K562 (cell line): ENCODE measurements around the gene SGPP1. TPM values are rescaled to one million over a fixed set of nuclear protein-coding genes. Genes with fewer than 3 reads are reported as not detected.

ENCODE experiments used
- BDP1 ChIP-seq: IDR thresholded peaks from 3 replicates; pipeline ENCODE4 v1.6.1; 2011; ENCODE audit not compliant: insufficient read length, insufficient read depth
- CEBPB ChIP-seq: fragments of 450-650 bp; IDR thresholded peaks from 2 replicates; pipeline ENCODE4 v1.6.1; 2016; ENCODE audit warnings: missing genetic modification characterization, missing compliant biosample characterization
- E2F4 ChIP-seq: sonication (generic); formaldehyde crosslinking; IDR thresholded peaks from 2 replicates; pipeline ENCODE4 v1.8.0; 2022; ENCODE audit warnings: mild to moderate bottlenecking, low read depth, missing genetic modification reagents
- E2F6 ChIP-seq, 2 experiments: IDR thresholded peaks; 2 replicates each; pipeline ENCODE4 v1.6.1; 2011; ENCODE audit warnings: borderline replicate concordance in 1 of 2, control low read depth in 1 of 2, low read depth in 1 of 2, low read length in 1 of 2, mild to moderate bottlenecking in 1 of 2, mixed read lengths in 1 of 2, moderate library complexity in 1 of 2; ENCODE audit not compliant: insufficient read depth in 1 of 2, insufficient read length in 1 of 2, poor library complexity in 1 of 2, severe bottlenecking in 1 of 2; ENCODE audit errors: extremely low read depth in 1 of 2
- ETS2 ChIP-seq: IDR thresholded peaks from 2 replicates; pipeline ENCODE4 v1.6.1; 2016; ENCODE audit warnings: borderline replicate concordance, missing genetic modification characterization, mild to moderate bottlenecking, moderate library complexity, missing compliant biosample characterization; ENCODE audit not compliant: poor library complexity, severe bottlenecking
- FOS ChIP-seq: IDR thresholded peaks from 3 replicates; pipeline ENCODE4 v1.6.1; 2011; ENCODE audit not compliant: insufficient read length; ENCODE audit errors: extremely low read depth
- FOXA1 ChIP-seq: fragments of 450-650 bp; IDR thresholded peaks from 2 replicates; pipeline ENCODE4 v1.6.1; 2016; ENCODE audit warnings: mild to moderate bottlenecking, borderline replicate concordance
- PHB ChIP-seq: fragments of 250-450 bp; sonication (Bioruptor Pico); IDR thresholded peaks from 2 replicates; pipeline ENCODE4 v1.5.0; 2021
- PHF8 ChIP-seq: fragments of 200-600 bp; sonication (generic); IDR thresholded peaks from 2 replicates; pipeline ENCODE4 v1.6.1; 2012; ENCODE audit warnings: mixed run types, mild to moderate bottlenecking, inconsistent platforms, low read length, moderate library complexity, borderline replicate concordance
- POLR2G ChIP-seq: fragments of 200-400 bp; formaldehyde crosslinking; IDR thresholded peaks from 2 replicates; pipeline ENCODE4 v1.6.1; 2017; ENCODE audit warnings: low read depth, mild to moderate bottlenecking, antibody characterized with exemption, low read length, moderate library complexity
- POLR2H ChIP-seq: IDR thresholded peaks from 2 replicates; pipeline ENCODE4 v1.6.1; 2016; ENCODE audit warnings: missing genetic modification characterization, low read depth, mild to moderate bottlenecking, control low read depth, missing compliant biosample characterization, moderate library complexity
- SFPQ ChIP-seq: fragments of 200-400 bp; formaldehyde crosslinking; IDR thresholded peaks from 2 replicates; pipeline ENCODE4 v1.6.1; 2017; ENCODE audit warnings: mild to moderate bottlenecking, low read depth, low read length, moderate library complexity
- SIN3B ChIP-seq: fragments of 450-650 bp; IDR thresholded peaks from 2 replicates; pipeline ENCODE4 v1.6.1; 2017; ENCODE audit warnings: low read depth, mild to moderate bottlenecking, moderate library complexity
- SRSF7 ChIP-seq: fragments of 200-400 bp; formaldehyde crosslinking; optimal IDR thresholded peaks from 2 replicates; pipeline ENCODE3; 2017; ENCODE audit warnings: mild to moderate bottlenecking, low read depth, low read length
- TAF15 ChIP-seq: fragments of 200-400 bp; formaldehyde crosslinking; IDR thresholded peaks from 2 replicates; pipeline ENCODE4 v1.6.1; 2017; ENCODE audit warnings: mild to moderate bottlenecking, low read depth, low read length, moderate library complexity
- TBP ChIP-seq: optimal IDR thresholded peaks from 2 replicates; pipeline ENCODE3; 2011; ENCODE audit warnings: low read depth, low read length, improper control_type of control experiment
- ZBTB11 ChIP-seq, 3 experiments: fragments of 200-800 bp in 1 of 3; fragments of 250-450 bp in 1 of 3; fragments of 450-650 bp in 1 of 3; sonication (Bioruptor Pico) in 1 of 3; sonication (Bioruptor generic) in 1 of 3; formaldehyde crosslinking in 1 of 3; IDR thresholded peaks; 2 replicates each; pipeline versions ENCODE4 v1.6.1 to v1.8.0; 2016 to 2022; ENCODE audit warnings: mild to moderate bottlenecking in 2 of 3, missing genetic modification characterization in 2 of 3, missing compliant biosample characterization in 1 of 3, moderate library complexity in 1 of 3
- polyA plus RNA-seq, 8 experiments: library from polyadenylated mRNA; depleted of rRNA in 4 of 8; stranded (reverse) in 5 of 8; unstranded in 3 of 8; fragments of >200 nt; fragmentation: Nextera tagmentation in 2 of 8; fragmentation: Illumina TruSeq in 1 of 8; extraction: Ambion mirVana in 2 of 8; extraction: Trizol in 1 of 8; gene quantifications; 2 replicates each; pipeline versions ENCODE4 v1.2.1 to v1.2.3, GENCODE V29; 2011 to 2014; ENCODE audit warnings: inconsistent platforms in 1 of 8, missing spikeins in 1 of 8
- total RNA-seq, 7 experiments: library from RNA; depleted of rRNA in 6 of 7; stranded (reverse); fragments of >200 nt in 6 of 7; fragmentation: Illumina TruSeq in 2 of 7; extraction: Trizol in 2 of 7; gene quantifications; 2 replicates each; pipeline versions ENCODE4 v1.2.1 to v1.2.3, GENCODE V29; 2011 to 2021; ENCODE audit warnings: low replicate concordance in 1 of 7

SGPP1 gene
- total and polyA plus RNA-seq, 9 of the 15 experiments (the other 6 are each of a cell fraction or from before 2014, with no cell fraction given), result 2.2 to 7.3 (median 5.6) TPM

GRCh38 chr14:63641473-63642228 lies 86.2 kb downstream of the SGPP1 start, which contains the start of gene WDR89 (continued):
- TF ChIP-seq SIN3B, result no peak
- peak; percentile 93 for TF ChIP-seq POLR2G
- TF ChIP-seq SRSF7, result no peak
- peak; percentile 60; the same call in 1 of the 2 replicates for TF ChIP-seq SFPQ
- TF ChIP-seq TAF15, result peak; percentile 56; the same call in 1 of the 2 replicates
- TF ChIP-seq CEBPB (tag), result 0 out of 2 replicates have a peak, but pooled peaks have one; percentile 11
- TF ChIP-seq ZBTB11 (CRISPR knock-in tag; IDR thresholded peaks at IDR 0.05), result no peak
- TF ChIP-seq PHB, result no peak
- peak; percentile 84 for TF ChIP-seq PHF8
- peak; percentile 50; the same call in 1 of the 2 replicates for TF ChIP-seq POLR2H (tag)
- TF ChIP-seq TBP, result peak; percentile 97
- no peak for TF ChIP-seq FOXA1
- no peak for TF ChIP-seq E2F4 (CRISPR knock-in tag)
- TF ChIP-seq FOS, result peak; percentile 84
- no peak for TF ChIP-seq ETS2 (tag)
- peak; percentile 85 to 95 for TF ChIP-seq E2F6 (IDR thresholded peaks at IDR 0.05; ENCODE audit: borderline replicate concordance in 1 of 2, extremely low read depth in 1 of 2, insufficient read depth in 1 of 2, insufficient read length in 1 of 2, low read depth in 1 of 2, low read length in 1 of 2, poor library complexity in 1 of 2, severe bottlenecking in 1 of 2)
- TF ChIP-seq BDP1, result no peak
